SK-N-SH treated with all-trans-retinoic acid at 6 μM for 48 hours (cell line): ENCODE measurements around the gene DOCK1.

Source experiments
- ZFP30 ChIP-seq: fragments of 450-650 bp; formaldehyde crosslinking; IDR thresholded peaks from 2 replicates; pipeline ENCODE4 v1.5.0; 2022; ENCODE audit warnings: mild to moderate bottlenecking, moderate library complexity
- ZNF70 ChIP-seq: fragments of 450-650 bp; formaldehyde crosslinking; IDR thresholded peaks from 2 replicates; pipeline ENCODE4 v1.5.0; 2020; ENCODE audit warnings: mild to moderate bottlenecking, moderate library complexity

DNA sequence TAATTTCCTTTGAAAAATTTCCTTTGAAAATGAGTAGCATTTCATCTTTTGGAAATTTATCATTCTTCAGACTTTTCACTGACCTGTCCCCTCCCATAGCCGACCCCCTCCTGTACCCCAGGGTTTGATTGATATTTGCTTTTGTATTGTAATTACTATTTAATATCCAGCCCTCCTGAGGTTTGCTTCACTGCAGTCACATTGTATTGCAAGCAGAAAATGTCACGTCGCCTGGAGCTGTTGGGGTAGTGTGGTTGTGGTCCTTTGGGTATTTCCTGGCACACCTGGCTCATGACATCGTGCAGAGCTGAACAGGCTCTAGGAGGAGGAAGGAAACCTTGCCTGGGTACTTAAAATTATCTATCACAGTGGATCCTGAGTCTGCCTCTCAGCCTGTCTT is 175.1 kb downstream of the DOCK1 start:
- no peak for TF ChIP-seq ZNF70 (CRISPR knock-in tag)
- no peak for TF ChIP-seq ZFP30 (CRISPR knock-in tag)
